HAP-1 (cell line): Measurements from ENCODE around the gene SMCO3.

Experiments
- DNase-seq, 2 experiments: peaks; one replicate each; pipeline ENCODE4 v3.0.0-alpha.2; 2016 to 2020; ENCODE audit warnings: low spot score in 2 of 2
- H3K27me3 ChIP-seq: fragments of 250-450 bp; sonication (Bioruptor Pico); 2 replicates; pipeline ENCODE4 v1.5.1; 2020; ENCODE audit warnings: low read depth, mild to moderate bottlenecking, moderate library complexity
- H3K36me3 ChIP-seq: fragments of 250-450 bp; sonication (Bioruptor Pico); replicated peaks from 2 replicates; pipeline ENCODE4 v1.5.1; 2020; ENCODE audit warnings: mild to moderate bottlenecking
- H3K4me1 ChIP-seq: fragments of 250-450 bp; sonication (Bioruptor Pico); 2 replicates; pipeline ENCODE4 v1.5.1; 2020; ENCODE audit warnings: mild to moderate bottlenecking
- H3K4me3 ChIP-seq: fragments of 250-450 bp; sonication (Bioruptor Pico); 2 replicates; pipeline ENCODE4 v1.5.1; 2020; ENCODE audit warnings: mild to moderate bottlenecking, moderate library complexity
- H3K9me3 ChIP-seq: fragments of 250-450 bp; sonication (Bioruptor Pico); 2 replicates; pipeline ENCODE4 v1.5.1; 2020; ENCODE audit warnings: mild to moderate bottlenecking, moderate library complexity
- in situ Hi-C: fragments of 300-500 bp; cut with MboI; formaldehyde crosslinking; loops from 3 replicates; pipeline ENCODE4 v1.14.3; 2020; ENCODE audit warnings: low sequenced_read_pairs, inconsistent platforms, mixed read lengths

Gene SMCO3

GRCh38 chr12:14777271-14777670, 36.7 kb downstream of the SMCO3 start:
- in situ Hi-C loops: loop anchor here (25.0 kb wide), 1 partner anchor 1110 kb away; the partner anchor contains the start of gene STRAP
- Histone ChIP-seq H3K36me3 (no peaks in the 10 kb centered on the region), H3K9me3 (no peaks in the 10 kb centered on the region), H3K27me3 (no peaks in the 10 kb centered on the region), H3K4me3 (no peak overlapping the region), H3K4me1 (peaks cover 7% of the 10 kb centered on the region)
- DNase-seq: no peak

- Histone ChIP-seq H3K36me3 (no peaks in the 10 kb centered on the region), H3K4me3 (no peak overlapping the region), H3K9me3 (no peaks in the 10 kb centered on the region), H3K4me1 (peaks cover 12% of the 10 kb centered on the region), H3K27me3 (no peaks in the 10 kb centered on the region)
- in situ Hi-C loops: loop anchor here (25.0 kb wide), 1 partner anchor 1111 kb away; the partner anchor contains the start of gene STRAP
- no peak for DNase-seq
Observed at GRCh38 chr12:14776236-14776961, 37.6 kb downstream of the SMCO3 start.

GRCh38 chr12:14775636-14775980, 38.4 kb downstream of the SMCO3 start:
- Histone ChIP-seq H3K4me3 (peak overlapping the region; percentile 45), H3K27me3 (no peaks in the 10 kb centered on the region), H3K4me1 (peaks cover 12% of the 10 kb centered on the region), H3K9me3 (no peaks in the 10 kb centered on the region), H3K36me3 (no peaks in the 10 kb centered on the region; the same call in 1 of the 2 replicates)
- in situ Hi-C loops: loop anchor here (25.0 kb wide), 1 partner anchor 1112 kb away; the partner anchor contains the start of gene STRAP
- DNase-seq: no peak

GRCh38 chr12:14774906-14775635, 38.9 kb downstream of the SMCO3 start:
- no peaks in the 10 kb centered on the region; the same call in 1 of the 2 replicates for H3K36me3 ChIP-seq
- peaks cover 12% of the 10 kb centered on the region for H3K4me1 ChIP-seq
- peak overlapping the region; percentile 45 for H3K4me3 ChIP-seq
- no peaks in the 10 kb centered on the region for H3K27me3 ChIP-seq
- DNase-seq: peak in 1 of 2 experiments; percentile 16
- in situ Hi-C loops: loop anchor here (25.0 kb wide), 1 partner anchor 1112 kb away; the partner anchor contains the start of gene STRAP
- H3K9me3 ChIP-seq: no peaks in the 10 kb centered on the region

GRCh38 chr12:14774074-14774905, 39.7 kb downstream of the SMCO3 start:
- Histone ChIP-seq H3K4me1 (peaks cover 12% of the 10 kb centered on the region), H3K9me3 (no peaks in the 10 kb centered on the region), H3K36me3 (no peaks in the 10 kb centered on the region; the same call in 1 of the 2 replicates), H3K27me3 (no peaks in the 10 kb centered on the region), H3K4me3 (peak overlapping the region; percentile 45)
- peak; percentile 66 to 82 for DNase-seq
- in situ Hi-C loops: no loop called here

- Histone ChIP-seq H3K4me3 (peak overlapping the region; percentile 45), H3K36me3 (no peaks in the 10 kb centered on the region; the same call in 1 of the 2 replicates), H3K27me3 (no peaks in the 10 kb centered on the region), H3K4me1 (peaks cover 12% of the 10 kb centered on the region), H3K9me3 (no peaks in the 10 kb centered on the region)
- no peak for DNase-seq
- in situ Hi-C loops: no loop called here
Observed at GRCh38 chr12:14773685-14774073, 40.3 kb downstream of the SMCO3 start.

- no peak for DNase-seq
- H3K36me3 ChIP-seq: no peaks in the 10 kb centered on the region; the same call in 1 of the 2 replicates
- in situ Hi-C loops: no loop called here
- H3K4me3 ChIP-seq: no peak overlapping the region
- peaks cover 12% of the 10 kb centered on the region for H3K4me1 ChIP-seq
- no peaks in the 10 kb centered on the region for H3K27me3 ChIP-seq
- no peaks in the 10 kb centered on the region for H3K9me3 ChIP-seq
Observed at GRCh38 chr12:14772946-14773345, 41.0 kb downstream of the SMCO3 start.

- H3K4me1 ChIP-seq: peaks cover 12% of the 10 kb centered on the region
- no peak overlapping the region for H3K4me3 ChIP-seq
- H3K27me3 ChIP-seq: no peaks in the 10 kb centered on the region
- peak in 1 of 2 experiments; percentile 13 for DNase-seq
- in situ Hi-C loops: no loop called here
- H3K36me3 ChIP-seq: no peaks in the 10 kb centered on the region; the same call in 1 of the 2 replicates
- no peaks in the 10 kb centered on the region for H3K9me3 ChIP-seq
Observed at GRCh38 chr12:14771651-14772137, 42.3 kb downstream of the SMCO3 start.

GRCh38 chr12:14770496-14771461, 43.2 kb downstream of the SMCO3 start:
- in situ Hi-C loops: no loop called here
- no peaks in the 10 kb centered on the region; the same call in 1 of the 2 replicates for H3K36me3 ChIP-seq
- H3K4me1 ChIP-seq: peaks cover 12% of the 10 kb centered on the region
- peak overlapping the region; percentile 52 for H3K4me3 ChIP-seq
- no peaks in the 10 kb centered on the region for H3K9me3 ChIP-seq
- DNase-seq: peak; percentile 69 to 90
- no peaks in the 10 kb centered on the region for H3K27me3 ChIP-seq

GRCh38 chr12:14769969-14770495, 44.0 kb downstream of the SMCO3 start:
- in situ Hi-C loops: no loop called here
- peaks cover 10% of the 10 kb centered on the region for H3K4me1 ChIP-seq
- no peaks in the 10 kb centered on the region for H3K27me3 ChIP-seq
- H3K4me3 ChIP-seq: peak overlapping the region; percentile 52
- H3K36me3 ChIP-seq: no peaks in the 10 kb centered on the region; the same call in 1 of the 2 replicates
- no peaks in the 10 kb centered on the region for H3K9me3 ChIP-seq
- DNase-seq: peak; percentile 63 to 87

- DNase-seq: peak in 1 of 2 experiments; percentile 52
- no peaks in the 10 kb centered on the region; the same call in 1 of the 2 replicates for H3K36me3 ChIP-seq
- peak overlapping the region; percentile 52 for H3K4me3 ChIP-seq
- no peaks in the 10 kb centered on the region for H3K9me3 ChIP-seq
- in situ Hi-C loops: no loop called here
- H3K27me3 ChIP-seq: no peaks in the 10 kb centered on the region
- H3K4me1 ChIP-seq: peaks cover 5% of the 10 kb centered on the region
Observed at GRCh38 chr12:14769466-14769968, 44.5 kb downstream of the SMCO3 start.

GRCh38 chr12:14768823-14769405, 45.1 kb downstream of the SMCO3 start:
- Histone ChIP-seq H3K4me3 (peak overlapping the region; percentile 52), H3K9me3 (no peaks in the 10 kb centered on the region), H3K27me3 (no peaks in the 10 kb centered on the region), H3K4me1 (peaks cover 5% of the 10 kb centered on the region), H3K36me3 (no peaks in the 10 kb centered on the region; the same call in 1 of the 2 replicates)
- DNase-seq: peak in 1 of 2 experiments; percentile 8
- in situ Hi-C loops: no loop called here
